H9 (cell line): ENCODE data around the gene IGF1R. TPM values are rescaled to one million over a fixed set of nuclear protein-coding genes. Genes with fewer than 3 reads are reported as not detected.

Experiments used
- DNase-seq: peaks from one replicate; pipeline ENCODE4 v3.0.0-alpha.2; 2017
- H2AFZ ChIP-seq: one replicate; pipeline ENCODE4 v1.6.1; 2013; ENCODE audit warnings: mild to moderate bottlenecking, low read length, control low read depth, moderate library complexity
- H2AK5ac ChIP-seq: 2 replicates; pipeline ENCODE4 v1.6.1; 2013; ENCODE audit warnings: low read length, control low read depth, mixed read lengths; ENCODE audit not compliant: insufficient read length
- H2BK120ac ChIP-seq: one replicate; pipeline ENCODE4 v1.6.1; 2013; ENCODE audit warnings: low read depth, mild to moderate bottlenecking, low read length, control low read depth, inconsistent platforms; ENCODE audit not compliant: poor library complexity, severe bottlenecking
- H2BK12ac ChIP-seq: 2 replicates; pipeline ENCODE4 v1.6.1; 2013; ENCODE audit warnings: low read length, control low read depth, mixed read lengths, low read depth; ENCODE audit not compliant: insufficient read length
- H2BK15ac ChIP-seq: 2 replicates; pipeline ENCODE4 v1.6.1; 2013; ENCODE audit warnings: low read depth, low read length, control low read depth
- H2BK20ac ChIP-seq: one replicate; pipeline ENCODE4 v1.6.1; 2013; ENCODE audit warnings: low read depth, mild to moderate bottlenecking, low read length, control low read depth, inconsistent platforms; ENCODE audit not compliant: poor library complexity, severe bottlenecking
- H2BK5ac ChIP-seq: 2 replicates; pipeline ENCODE4 v1.6.1; 2013; ENCODE audit warnings: low read length, control low read depth, mixed read lengths; ENCODE audit not compliant: insufficient read length
- H3K14ac ChIP-seq: 2 replicates; pipeline ENCODE4 v1.6.1; 2013; ENCODE audit warnings: low read length, control low read depth; ENCODE audit not compliant: insufficient read depth
- H3K18ac ChIP-seq: 2 replicates; pipeline ENCODE4 v1.6.1; 2013; ENCODE audit warnings: low read depth, mild to moderate bottlenecking, mixed read lengths, low read length, control low read depth; ENCODE audit not compliant: insufficient read length
- H3K23ac ChIP-seq: 2 replicates; pipeline ENCODE4 v1.6.1; 2013; ENCODE audit warnings: low read length, control low read depth, mixed read lengths, low read depth; ENCODE audit not compliant: insufficient read length
- H3K23me2 ChIP-seq: 2 replicates; pipeline ENCODE4 v1.6.1; 2013; ENCODE audit warnings: low read depth, mild to moderate bottlenecking, mixed read lengths, low read length, control low read depth; ENCODE audit not compliant: insufficient read length, poor library complexity, severe bottlenecking
- H3K27ac ChIP-seq: 2 replicates; pipeline ENCODE4 v1.5.1; 2013; ENCODE audit warnings: low read length, control low read depth, mixed read lengths, low read depth; ENCODE audit not compliant: insufficient read length
- H3K27me3 ChIP-seq: 2 replicates; pipeline ENCODE4 v1.6.1; 2013; ENCODE audit warnings: low read length, control low read depth, inconsistent platforms; ENCODE audit not compliant: insufficient read depth
- H3K4ac ChIP-seq: 2 replicates; pipeline ENCODE4 v1.6.1; 2013; ENCODE audit warnings: low read depth, mild to moderate bottlenecking, control low read depth, inconsistent platforms, low read length, moderate library complexity
- H3K4me1 ChIP-seq: 2 replicates; pipeline ENCODE4 v1.6.1; 2013; ENCODE audit warnings: low read length, control low read depth, inconsistent platforms; ENCODE audit not compliant: insufficient read depth
- H3K4me2 ChIP-seq: 2 replicates; pipeline ENCODE4 v1.6.1; 2013; ENCODE audit warnings: low read length, control low read depth, mixed read lengths; ENCODE audit not compliant: insufficient read length, insufficient read depth
- H3K56ac ChIP-seq: 2 replicates; pipeline ENCODE4 v1.6.1; 2013; ENCODE audit warnings: low read depth, mild to moderate bottlenecking, mixed read lengths, low read length, control low read depth; ENCODE audit not compliant: insufficient read length
- H3K79me1 ChIP-seq: 2 replicates; pipeline ENCODE4 v1.6.1; 2013; ENCODE audit warnings: low read depth, mild to moderate bottlenecking, moderate library complexity, low read length, control low read depth, inconsistent platforms; ENCODE audit not compliant: insufficient read depth, poor library complexity, severe bottlenecking
- H3K79me2 ChIP-seq: 2 replicates; pipeline ENCODE4 v1.6.1; 2013; ENCODE audit warnings: low read length, control low read depth, inconsistent platforms; ENCODE audit not compliant: insufficient read depth
- H3K9ac ChIP-seq: 2 replicates; pipeline ENCODE4 v1.6.1; 2013; ENCODE audit warnings: low read length, control low read depth, mixed read lengths; ENCODE audit not compliant: insufficient read length; ENCODE audit errors: extremely low read depth
- H3K9me3 ChIP-seq: one replicate; pipeline ENCODE4 v1.6.1; 2013; ENCODE audit warnings: low read depth, low read length, inconsistent platforms; ENCODE audit not compliant: control insufficient read depth
- H3T11ph ChIP-seq: one replicate; pipeline ENCODE4 v1.6.1; 2013; ENCODE audit warnings: mild to moderate bottlenecking, low read length, control low read depth, inconsistent platforms
- H4K20me1 ChIP-seq: one replicate; pipeline ENCODE4 v1.6.1; 2013; ENCODE audit not compliant: control insufficient read depth, insufficient read length, insufficient read depth
- H4K5ac ChIP-seq: 2 replicates; pipeline ENCODE4 v1.6.1; 2013; ENCODE audit warnings: low read depth, mild to moderate bottlenecking, mixed read lengths, low read length, control low read depth; ENCODE audit not compliant: insufficient read length
- H4K8ac ChIP-seq: replicated peaks from 2 replicates; pipeline ENCODE4 v1.6.1; 2013; ENCODE audit warnings: low read length, control low read depth, mixed read lengths, low read depth; ENCODE audit not compliant: insufficient read length
- H4K91ac ChIP-seq: 2 replicates; pipeline ENCODE4 v1.6.1; 2013; ENCODE audit warnings: low read depth, mild to moderate bottlenecking, moderate library complexity, mixed read lengths, low read length, control low read depth; ENCODE audit not compliant: insufficient read length
- H3K27ac Mint-ChIP-seq, 3 experiments: 2 replicates in 2 of 3; 3 replicates in 1 of 3; pipeline ENCODE4 v1.8.0; 2020 to 2021; ENCODE audit warnings: mixed read lengths in 3 of 3, mild to moderate bottlenecking in 1 of 3, moderate library complexity in 1 of 3
- H3K27me3 Mint-ChIP-seq: 2 replicates; pipeline ENCODE4 v1.8.0; 2021; ENCODE audit warnings: low read depth, mild to moderate bottlenecking, moderate library complexity, mixed read lengths
- H3K36me3 Mint-ChIP-seq, 3 experiments: 2 replicates in 2 of 3; 3 replicates in 1 of 3; pipeline ENCODE4 v1.8.0; 2020 to 2021; ENCODE audit warnings: low read depth in 3 of 3, mixed read lengths in 3 of 3; ENCODE audit not compliant: insufficient read depth in 1 of 3
- H3K4me1 Mint-ChIP-seq, 2 experiments: 2 replicates each; pipeline ENCODE4 v1.8.0; 2020; ENCODE audit warnings: mixed read lengths in 2 of 2
- H3K4me3 Mint-ChIP-seq, 2 experiments: 2 replicates in 1 of 2; 3 replicates in 1 of 2; pipeline ENCODE4 v1.8.0; 2020 to 2021; ENCODE audit warnings: mild to moderate bottlenecking in 2 of 2, mixed read lengths in 2 of 2, moderate library complexity in 1 of 2
- H3K9me3 Mint-ChIP-seq, 2 experiments: 2 replicates in 1 of 2; 3 replicates in 1 of 2; pipeline ENCODE4 v1.8.0; 2020; ENCODE audit warnings: mild to moderate bottlenecking in 2 of 2, mixed read lengths in 2 of 2, moderate library complexity in 1 of 2
- WGBS: extraction: QIAGEN DNeasy Blood & Tissue Kit; methylation state at CpG from one replicate; pipeline ENCODE4 v1.1.7; 2013; ENCODE audit warnings: missing lambda C conversion rate, low lambda C conversion rate, mixed read lengths; ENCODE audit not compliant: insufficient read length; ENCODE audit errors: extremely low coverage; 5-methylcytosine and 5-hydroxymethylcytosine counted together
- total RNA-seq: library from RNA; stranded (reverse); gene quantifications from 2 replicates; pipeline ENCODE4 v1.2.1, GENCODE V29; 2021
- TF ChIP-seq, protein P1 (sequence below): fragments of 200-600 bp; sonication (generic); conservative IDR thresholded peaks from 3 replicates; pipeline ENCODE4 v1.8.0; 2021; ENCODE audit warnings: antibody characterized with exemption, mild to moderate bottlenecking

IGF1R gene
- total RNA-seq, 1 experiment from 2014 or later: 70.0 TPM

DNA sequence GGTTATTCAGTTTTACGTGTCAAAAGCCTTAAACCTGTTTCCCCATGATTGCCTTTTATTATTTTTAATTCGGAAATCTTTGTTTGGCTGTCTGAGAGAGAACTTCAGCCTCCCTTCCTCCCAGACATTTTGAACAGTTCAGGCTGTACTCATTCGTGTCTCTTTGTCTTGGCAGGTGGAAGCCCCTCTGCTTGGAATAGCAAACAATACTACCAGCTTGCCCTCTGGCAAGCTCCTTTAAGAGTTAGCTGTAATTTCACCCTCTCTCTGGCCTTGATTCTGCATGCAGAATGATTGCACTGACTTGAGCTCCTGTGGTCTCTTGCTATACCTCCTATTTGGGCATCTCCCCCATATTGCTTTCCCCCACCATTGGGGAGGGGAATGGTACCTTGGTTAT lies 11.7 kb downstream of the IGF1R start:
- no peak overlapping the region for H2BK15ac ChIP-seq

More for the DNA sequence above, 11.7 kb downstream of the IGF1R start:
- H3K9me3 ChIP-seq: no peaks in the 10 kb centered on the region
- H3K27ac ChIP-seq: no peak overlapping the region
- peaks cover 75 to 81% of the 10 kb centered on the region in 2 experiments for H3K4me1 Mint-ChIP-seq
- no peak overlapping the region for H2AFZ ChIP-seq
- H2BK12ac ChIP-seq: no peak overlapping the region
- no peak overlapping the region for H3K18ac ChIP-seq
- H3K36me3 Mint-ChIP-seq: peaks cover 0 to 4% (median 0%) of the 10 kb centered on the region in 3 experiments; a peak in 1 of 7 replicates
- H3K4ac ChIP-seq: no peak overlapping the region
- no peak overlapping the region for H3K56ac ChIP-seq
- no peak overlapping the region for H3K27ac Mint-ChIP-seq
- no peaks in the 10 kb centered on the region for H3K9me3 Mint-ChIP-seq
- H3K79me1 ChIP-seq: peaks cover 9% of the 10 kb centered on the region
- H4K91ac ChIP-seq: no peak overlapping the region
- no peak overlapping the region for H3K4me2 ChIP-seq
- H2BK120ac ChIP-seq: no peak overlapping the region
- H3K27me3 Mint-ChIP-seq: no peaks in the 10 kb centered on the region
- TF ChIP-seq, protein P1, sequence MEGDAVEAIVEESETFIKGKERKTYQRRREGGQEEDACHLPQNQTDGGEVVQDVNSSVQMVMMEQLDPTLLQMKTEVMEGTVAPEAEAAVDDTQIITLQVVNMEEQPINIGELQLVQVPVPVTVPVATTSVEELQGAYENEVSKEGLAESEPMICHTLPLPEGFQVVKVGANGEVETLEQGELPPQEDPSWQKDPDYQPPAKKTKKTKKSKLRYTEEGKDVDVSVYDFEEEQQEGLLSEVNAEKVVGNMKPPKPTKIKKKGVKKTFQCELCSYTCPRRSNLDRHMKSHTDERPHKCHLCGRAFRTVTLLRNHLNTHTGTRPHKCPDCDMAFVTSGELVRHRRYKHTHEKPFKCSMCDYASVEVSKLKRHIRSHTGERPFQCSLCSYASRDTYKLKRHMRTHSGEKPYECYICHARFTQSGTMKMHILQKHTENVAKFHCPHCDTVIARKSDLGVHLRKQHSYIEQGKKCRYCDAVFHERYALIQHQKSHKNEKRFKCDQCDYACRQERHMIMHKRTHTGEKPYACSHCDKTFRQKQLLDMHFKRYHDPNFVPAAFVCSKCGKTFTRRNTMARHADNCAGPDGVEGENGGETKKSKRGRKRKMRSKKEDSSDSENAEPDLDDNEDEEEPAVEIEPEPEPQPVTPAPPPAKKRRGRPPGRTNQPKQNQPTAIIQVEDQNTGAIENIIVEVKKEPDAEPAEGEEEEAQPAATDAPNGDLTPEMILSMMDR: no peak
- WGBS: no CpG with 5 or more reads among the region's 3 CpGs
- no peak overlapping the region for H3K23ac ChIP-seq
- H3K79me2 ChIP-seq: peaks cover 61% of the 10 kb centered on the region; the same call in 1 of the 2 replicates
- no peak overlapping the region for H4K8ac ChIP-seq
- no peak overlapping the region for H2BK5ac ChIP-seq
- no peak overlapping the region for H3T11ph ChIP-seq
- no peak overlapping the region for H2BK20ac ChIP-seq
- no peak overlapping the region for H3K14ac ChIP-seq
- H3K9ac ChIP-seq: no peak overlapping the region
- peaks cover 25% of the 10 kb centered on the region for H3K4me1 ChIP-seq
- peak overlapping the region in 1 of 2 experiments; percentile 65; a peak in 2 of 5 replicates for H3K4me3 Mint-ChIP-seq
- no peak for DNase-seq
- no peaks in the 10 kb centered on the region for H4K20me1 ChIP-seq
- no peaks in the 10 kb centered on the region for H3K27me3 ChIP-seq
- H4K5ac ChIP-seq: no peak overlapping the region
- no peaks in the 10 kb centered on the region for H3K23me2 ChIP-seq
- no peak overlapping the region for H2AK5ac ChIP-seq
